GM12878 (cell line): ENCODE results near the gene PPP1R1A. TPM values are rescaled to one million over a fixed set of nuclear protein-coding genes. Genes with fewer than 3 reads are reported as not detected.

ENCODE experiments used
- ATAC-seq: fragments of 200-7000 bp; cut with Tn5 transposase; 3 replicates; pipeline ENCODE4 v1.9.1; 2020; ENCODE audit warnings: mild to moderate bottlenecking, moderate library complexity
- BruUV-seq: library from RNA; stranded (reverse); fragments of 400-500 nt; replicated peaks from 2 replicates; lab custom pipeline; 2021; lab: Mats Ljungman, UMichigan
- CTCF ChIA-PET: fragments of 300-600 bp; sonication (Branson Sonifier 250); formaldehyde crosslinking; extraction: SDS; loops from one replicate; lab custom pipeline; 2021; ENCODE audit warnings: inconsistent platforms; lab: Yijun Ruan, JAX
- POLR2A ChIA-PET: fragments of 350-600 bp; formaldehyde crosslinking; extraction: SDS; loops from one replicate; lab custom pipeline; 2021; ENCODE audit warnings: inconsistent platforms; lab: Charles Lee
- RAD21 ChIA-PET: fragments of 300-600 bp; sonication (Branson Sonifier 250); formaldehyde crosslinking; loops from one replicate; lab custom pipeline; 2023; ENCODE audit warnings: antibody characterized with exemption; ENCODE audit not compliant: unreplicated experiment; lab: Charles Lee
- SMC1A ChIA-PET: fragments of 300-600 bp; sonication (Branson Sonifier 250); formaldehyde crosslinking; loops from one replicate; lab custom pipeline; 2023; ENCODE audit not compliant: unreplicated experiment, uncharacterized antibody; lab: Charles Lee
- DNase-seq: peaks from one replicate; pipeline ENCODE4 v3.0.0-alpha.2; 2011; ENCODE audit warnings: low read depth, low spot score
- FAIRE-seq: peaks from 3 replicates; lab custom pipeline; 2011; peaks lifted over from hg19 to GRCh38; lab: Jason Lieb, UNC
- H2AFZ ChIP-seq: 2 replicates; pipeline ENCODE4 v1.6.0; 2011; ENCODE audit warnings: low read depth, low read length, control low read depth; ENCODE audit not compliant: control insufficient read depth
- H3K27ac ChIP-seq: 2 replicates; pipeline ENCODE4 v1.5.1; 2011; ENCODE audit warnings: control low read depth; ENCODE audit not compliant: control insufficient read depth, insufficient read depth
- H3K27me3 ChIP-seq, 2 experiments: replicated peaks in 1 of 2; 2 replicates each; pipeline versions ENCODE4 v1.6.0 to v1.6.1; 2011; ENCODE audit warnings: low read length in 1 of 2; ENCODE audit not compliant: control insufficient read depth in 2 of 2, insufficient read depth in 2 of 2
- H3K36me3 ChIP-seq, 2 experiments: 2 replicates each; pipeline ENCODE4 v1.5.1; 2011; ENCODE audit warnings: low read length in 1 of 2; ENCODE audit not compliant: control insufficient read depth in 2 of 2, insufficient read depth in 2 of 2
- H3K4me1 ChIP-seq: 2 replicates; pipeline ENCODE4 v1.6.1; 2011; ENCODE audit warnings: mild to moderate bottlenecking, low read length, moderate library complexity, mixed read lengths; ENCODE audit not compliant: control insufficient read depth, insufficient read depth
- H3K4me2 ChIP-seq: 2 replicates; pipeline ENCODE4 v1.6.0; 2011; ENCODE audit warnings: control low read depth; ENCODE audit not compliant: control insufficient read depth, insufficient read depth
- H3K4me3 ChIP-seq: fragments of 200-600 bp; sonication (generic); 2 replicates; pipeline ENCODE4 v1.5.1; 2016
- H3K79me2 ChIP-seq: 2 replicates; pipeline ENCODE4 v1.6.0; 2011; ENCODE audit warnings: low read length; ENCODE audit not compliant: control insufficient read depth, insufficient read depth
- H3K9ac ChIP-seq: 2 replicates; pipeline ENCODE4 v1.8.0; 2011; ENCODE audit warnings: low read length, control low read depth, mixed read lengths; ENCODE audit not compliant: control insufficient read depth, insufficient read depth
- H3K9me3 ChIP-seq: replicated peaks from 3 replicates; pipeline ENCODE4 v1.5.1; 2011; ENCODE audit warnings: mild to moderate bottlenecking, low read length; ENCODE audit not compliant: control insufficient read depth, insufficient read depth
- H4K20me1 ChIP-seq: 2 replicates; pipeline ENCODE4 v1.6.0; 2011; ENCODE audit not compliant: control insufficient read depth, insufficient read depth
- CBX3 ChIP-seq: fragments of 200-600 bp; sonication (generic); IDR thresholded peaks from 2 replicates; pipeline ENCODE4 v1.6.1; 2016; ENCODE audit warnings: low read depth, borderline replicate concordance
- CBX5 ChIP-seq: sonication (generic); IDR thresholded peaks from 2 replicates; pipeline ENCODE4 v1.6.1; 2016; ENCODE audit warnings: low read depth, moderate library complexity, mild to moderate bottlenecking, inconsistent platforms
- ETV6 ChIP-seq, 2 experiments: fragments of 450-650 bp in 1 of 2; IDR thresholded peaks in 1 of 2; conservative IDR thresholded peaks in 1 of 2; 2 replicates each; pipeline ENCODE4 v1.6.1; 2014; ENCODE audit warnings: antibody characterized with exemption in 1 of 2, borderline replicate concordance in 1 of 2, low read depth in 1 of 2, mild to moderate bottlenecking in 1 of 2, moderate library complexity in 1 of 2
- FOS ChIP-seq: IDR thresholded peaks from 3 replicates; pipeline ENCODE4 v1.6.1; 2011; ENCODE audit warnings: borderline replicate concordance; ENCODE audit not compliant: insufficient read length; ENCODE audit errors: extremely low read depth
- HCFC1 ChIP-seq: fragments of 150-350 bp; IDR thresholded peaks from 2 replicates; pipeline ENCODE4 v1.6.1; 2014; ENCODE audit warnings: low read length
- HDGF ChIP-seq: fragments of 450-650 bp; IDR thresholded peaks from 2 replicates; pipeline ENCODE4 v1.6.1; 2016; ENCODE audit warnings: antibody characterized with exemption
- MEF2B ChIP-seq: fragments of 450-650 bp; IDR thresholded peaks from 2 replicates; pipeline ENCODE4 v1.6.1; 2018; ENCODE audit warnings: mild to moderate bottlenecking, moderate library complexity; ENCODE audit not compliant: partially characterized antibody, poor library complexity, severe bottlenecking
- NFYA ChIP-seq: IDR thresholded peaks from 2 replicates; pipeline ENCODE4 v1.6.1; 2011; ENCODE audit warnings: low read depth, mild to moderate bottlenecking, low read length, improper control_type of control experiment, borderline replicate concordance
- PAX8 ChIP-seq: fragments of 450-650 bp; IDR thresholded peaks from 2 replicates; pipeline ENCODE4 v1.6.1; 2017; ENCODE audit warnings: mild to moderate bottlenecking, moderate library complexity
- RAD51 ChIP-seq: fragments of 450-650 bp; IDR thresholded peaks from 2 replicates; pipeline ENCODE4 v1.6.1; 2016; ENCODE audit warnings: moderate library complexity, mild to moderate bottlenecking, inconsistent platforms
- RBBP5 ChIP-seq: fragments of 200-600 bp; sonication (generic); conservative IDR thresholded peaks from 2 replicates; pipeline ENCODE4 v1.6.1; 2016
- SIX5 ChIP-seq: IDR thresholded peaks from 2 replicates; pipeline ENCODE4 v1.6.1; 2011; ENCODE audit warnings: mild to moderate bottlenecking, low read depth, low read length, moderate library complexity; ENCODE audit not compliant: severe bottlenecking
- SMAD1 ChIP-seq: fragments of 450-650 bp; IDR thresholded peaks from 2 replicates; pipeline ENCODE4 v1.6.1; 2018; ENCODE audit warnings: mild to moderate bottlenecking, low read depth; ENCODE audit not compliant: partially characterized antibody
- TCF7 ChIP-seq: IDR thresholded peaks from 2 replicates; pipeline ENCODE4 v1.6.1; 2014; ENCODE audit warnings: antibody characterized with exemption, borderline replicate concordance
- WGBS: methylation state at CpG from one replicate; pipeline ENCODE4 v1.1.6; 2016; ENCODE audit warnings: low lambda C conversion rate; ENCODE audit not compliant: insufficient replicate concordance, insufficient coverage; ENCODE audit errors: missing lambda C conversion rate; 5-methylcytosine and 5-hydroxymethylcytosine counted together
- in situ Hi-C: fragments of 300-500 bp; cut with MboI; formaldehyde crosslinking; loops from 9 replicates; pipeline ENCODE4 v1.14.3; 2018; ENCODE audit warnings: mixed read lengths
- intact Hi-C: fragments of 100-400 bp; cut with micrococcal nuclease; formaldehyde crosslinking; loops from one replicate; pipeline ENCODE4 v1.14.2; 2022; ENCODE audit not compliant: unreplicated experiment
- polyA plus RNA-seq, 11 experiments: library from polyadenylated mRNA; depleted of rRNA in 4 of 11; unstranded in 6 of 11; stranded (reverse) in 5 of 11; fragments of >200 nt; fragmentation: Nextera tagmentation in 4 of 11; fragmentation: Illumina TruSeq in 1 of 11; extraction: Ambion mirVana in 4 of 11; extraction: Trizol in 1 of 11; gene quantifications; 1 replicate in 1 of 11; 2 replicates in 10 of 11; pipeline versions ENCODE4 v1.2.1 to v1.2.3, GENCODE V29; 2011 to 2016; ENCODE audit warnings: inconsistent platforms in 2 of 11, missing spikeins in 2 of 11, low read depth in 1 of 11
- total RNA-seq, 4 experiments: library from RNA; depleted of rRNA in 3 of 4; stranded (reverse); fragments of >200 nt in 3 of 4; fragmentation: Illumina TruSeq in 1 of 4; extraction: Trizol in 1 of 4; gene quantifications; 2 replicates each; pipeline versions ENCODE4 v1.2.1 to v1.2.3, GENCODE V29; 2013 to 2021
- TF ChIP-seq, protein P1 (sequence below), 3 experiments: IDR thresholded peaks in 2 of 3; conservative IDR thresholded peaks in 1 of 3; 2 replicates each; pipeline ENCODE4 v1.5.1; 2011; ENCODE audit warnings: low read depth in 3 of 3, low read length in 3 of 3, mild to moderate bottlenecking in 3 of 3, control low read depth in 2 of 3, moderate library complexity in 2 of 3, inconsistent platforms in 1 of 3, mixed read lengths in 1 of 3; ENCODE audit not compliant: control insufficient read depth in 2 of 3, insufficient read depth in 1 of 3; ENCODE audit errors: extremely low read depth in 1 of 3
- TF ChIP-seq, protein P2 (sequence below): fragments of 450-650 bp; IDR thresholded peaks from 2 replicates; pipeline ENCODE4 v1.6.1; 2018; ENCODE audit warnings: borderline replicate concordance, mild to moderate bottlenecking; ENCODE audit not compliant: partially characterized antibody
- TF ChIP-seq, protein P3 (sequence below): IDR thresholded peaks from 2 replicates; pipeline ENCODE4 v1.6.1; 2011; ENCODE audit warnings: borderline replicate concordance, low read depth, mild to moderate bottlenecking, moderate library complexity, low read length; ENCODE audit not compliant: insufficient read depth, poor library complexity, severe bottlenecking

Gene PPP1R1A
- total and polyA plus RNA-seq, 10 of the 15 experiments (the other 5 are each of a cell fraction or from before 2014, with no cell fraction given): 0.03 to 0.08 (median 0.07) TPM; not detected in 7

- TF ChIP-seq HDGF: no peak
- TF ChIP-seq, protein P1, sequence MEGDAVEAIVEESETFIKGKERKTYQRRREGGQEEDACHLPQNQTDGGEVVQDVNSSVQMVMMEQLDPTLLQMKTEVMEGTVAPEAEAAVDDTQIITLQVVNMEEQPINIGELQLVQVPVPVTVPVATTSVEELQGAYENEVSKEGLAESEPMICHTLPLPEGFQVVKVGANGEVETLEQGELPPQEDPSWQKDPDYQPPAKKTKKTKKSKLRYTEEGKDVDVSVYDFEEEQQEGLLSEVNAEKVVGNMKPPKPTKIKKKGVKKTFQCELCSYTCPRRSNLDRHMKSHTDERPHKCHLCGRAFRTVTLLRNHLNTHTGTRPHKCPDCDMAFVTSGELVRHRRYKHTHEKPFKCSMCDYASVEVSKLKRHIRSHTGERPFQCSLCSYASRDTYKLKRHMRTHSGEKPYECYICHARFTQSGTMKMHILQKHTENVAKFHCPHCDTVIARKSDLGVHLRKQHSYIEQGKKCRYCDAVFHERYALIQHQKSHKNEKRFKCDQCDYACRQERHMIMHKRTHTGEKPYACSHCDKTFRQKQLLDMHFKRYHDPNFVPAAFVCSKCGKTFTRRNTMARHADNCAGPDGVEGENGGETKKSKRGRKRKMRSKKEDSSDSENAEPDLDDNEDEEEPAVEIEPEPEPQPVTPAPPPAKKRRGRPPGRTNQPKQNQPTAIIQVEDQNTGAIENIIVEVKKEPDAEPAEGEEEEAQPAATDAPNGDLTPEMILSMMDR (IDR thresholded peaks at IDR 0.05 in 2 of 3, conservative IDR thresholded peaks at IDR 0.05 in 1 of 3; ENCODE audit: control insufficient read depth in 2 of 3, extremely low read depth in 1 of 3, insufficient read depth in 1 of 3, low read depth in 3 of 3, low read length in 3 of 3): no peak
- no peak for TF ChIP-seq TCF7
- no peak for TF ChIP-seq SMAD1
- TF ChIP-seq RBBP5: no peak
- TF ChIP-seq, protein P2, sequence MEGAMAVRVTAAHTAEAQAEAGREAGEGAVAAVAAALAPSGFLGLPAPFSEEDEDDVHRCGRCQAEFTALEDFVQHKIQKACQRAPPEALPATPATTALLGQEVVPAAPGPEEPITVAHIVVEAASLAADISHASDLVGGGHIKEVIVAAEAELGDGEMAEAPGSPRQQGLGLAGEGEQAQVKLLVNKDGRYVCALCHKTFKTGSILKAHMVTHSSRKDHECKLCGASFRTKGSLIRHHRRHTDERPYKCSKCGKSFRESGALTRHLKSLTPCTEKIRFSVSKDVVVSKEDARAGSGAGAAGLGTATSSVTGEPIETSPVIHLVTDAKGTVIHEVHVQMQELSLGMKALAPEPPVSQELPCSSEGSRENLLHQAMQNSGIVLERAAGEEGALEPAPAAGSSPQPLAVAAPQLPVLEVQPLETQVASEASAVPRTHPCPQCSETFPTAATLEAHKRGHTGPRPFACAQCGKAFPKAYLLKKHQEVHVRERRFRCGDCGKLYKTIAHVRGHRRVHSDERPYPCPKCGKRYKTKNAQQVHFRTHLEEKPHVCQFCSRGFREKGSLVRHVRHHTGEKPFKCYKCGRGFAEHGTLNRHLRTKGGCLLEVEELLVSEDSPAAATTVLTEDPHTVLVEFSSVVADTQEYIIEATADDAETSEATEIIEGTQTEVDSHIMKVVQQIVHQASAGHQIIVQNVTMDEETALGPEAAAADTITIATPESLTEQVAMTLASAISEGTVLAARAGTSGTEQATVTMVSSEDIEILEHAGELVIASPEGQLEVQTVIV: no peak
- no peak for TF ChIP-seq MEF2B
- TF ChIP-seq HCFC1: no peak
- TF ChIP-seq, all 136 proteins: peak for 0
These were observed 41.9 kb downstream of the PPP1R1A start (continued) for GRCh38 chr12:54546511-54546910.

- Histone ChIP-seq H3K4me2 (no peak overlapping the region), H3K27me3 (no peaks in the 10 kb centered on the region), H3K9me3 (no peaks in the 10 kb centered on the region), H4K20me1 (no peaks in the 10 kb centered on the region), H3K79me2 (no peaks in the 10 kb centered on the region), H2AFZ (no peak overlapping the region), H3K4me3 (no peak overlapping the region), H3K36me3 (peaks cover 4 to 10% of the 10 kb centered on the region in 2 experiments; a peak in 3 of 4 replicates), H3K4me1 (peaks cover 5% of the 10 kb centered on the region; the same call in 1 of the 2 replicates), H3K27ac (no peak overlapping the region), H3K9ac (no peak overlapping the region)
- RAD21 ChIA-PET: no interaction called here
- SMC1A ChIA-PET: no interaction called here
- in situ Hi-C loops: no loop called here
- CTCF ChIA-PET: interaction anchor here (1.1 to 1.3 kb wide), 2 partner anchors 17 to 96 kb away, joined by 3 read pairs; no protein-coding TSS in a partner anchor
- WGBS: 87% methylated on average over 7 of the region's 7 CpGs
- ATAC-seq: no peak
- intact Hi-C loops: no loop called here
- no peak for DNase-seq
- no peak for FAIRE-seq
- POLR2A ChIA-PET: no interaction called here
- BruUV-seq: no TSS peak
- TF ChIP-seq CBX3 (no peak), ETV6 (conservative IDR thresholded peaks at IDR 0.05 in 1 of 2, IDR thresholded peaks at IDR 0.05 in 1 of 2; ENCODE audit: borderline replicate concordance in 1 of 2, low read depth in 1 of 2) (no peak), SIX5 (no peak), CBX5 (no peak), PAX8 (no peak), FOS (no peak), NFYA (no peak), RAD51 (no peak)
- TF ChIP-seq, protein P3, sequence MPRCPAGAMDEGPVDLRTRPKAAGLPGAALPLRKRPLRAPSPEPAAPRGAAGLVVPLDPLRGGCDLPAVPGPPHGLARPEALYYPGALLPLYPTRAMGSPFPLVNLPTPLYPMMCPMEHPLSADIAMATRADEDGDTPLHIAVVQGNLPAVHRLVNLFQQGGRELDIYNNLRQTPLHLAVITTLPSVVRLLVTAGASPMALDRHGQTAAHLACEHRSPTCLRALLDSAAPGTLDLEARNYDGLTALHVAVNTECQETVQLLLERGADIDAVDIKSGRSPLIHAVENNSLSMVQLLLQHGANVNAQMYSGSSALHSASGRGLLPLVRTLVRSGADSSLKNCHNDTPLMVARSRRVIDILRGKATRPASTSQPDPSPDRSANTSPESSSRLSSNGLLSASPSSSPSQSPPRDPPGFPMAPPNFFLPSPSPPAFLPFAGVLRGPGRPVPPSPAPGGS: no peak
These were observed 43.7 kb downstream of the PPP1R1A start for GRCh38 chr12:54544743-54545142.
